Measurements from ENCODE around the gene NOL4L.

DNA sequence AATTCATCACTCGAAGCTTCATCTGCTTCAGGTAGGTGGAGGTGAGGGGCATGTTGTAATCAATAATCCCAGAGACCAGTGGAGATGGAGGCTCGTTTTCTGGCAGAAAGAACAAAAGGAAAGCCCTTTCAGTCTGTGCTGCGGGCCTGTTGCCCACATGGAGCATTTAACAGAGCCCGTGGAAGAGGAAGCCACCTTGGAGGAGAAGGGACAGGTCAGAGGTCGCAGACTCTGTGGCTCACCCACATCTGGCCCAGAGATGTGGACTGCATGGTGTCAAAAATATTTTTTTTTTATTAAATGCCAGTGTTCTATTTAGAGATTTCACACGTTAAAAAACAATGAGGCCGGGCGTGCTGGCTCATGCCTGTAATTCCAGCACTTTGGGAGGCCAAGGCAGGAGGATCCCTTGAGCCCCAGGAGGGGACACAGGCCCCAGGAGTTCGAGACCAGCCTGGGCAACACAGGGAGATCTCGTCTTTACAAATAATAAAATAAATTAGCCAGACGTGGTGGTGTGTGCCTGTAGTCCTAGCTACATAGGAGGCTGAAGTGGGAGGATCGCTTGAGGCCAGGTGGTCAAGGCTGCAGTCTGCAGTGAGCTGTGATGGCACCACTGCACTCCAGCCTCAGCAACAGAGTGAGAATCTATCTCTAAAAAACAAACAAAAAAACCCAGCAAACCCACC, 73.6 kb downstream of the NOL4L start:
- TF ChIP-seq, protein P1, sequence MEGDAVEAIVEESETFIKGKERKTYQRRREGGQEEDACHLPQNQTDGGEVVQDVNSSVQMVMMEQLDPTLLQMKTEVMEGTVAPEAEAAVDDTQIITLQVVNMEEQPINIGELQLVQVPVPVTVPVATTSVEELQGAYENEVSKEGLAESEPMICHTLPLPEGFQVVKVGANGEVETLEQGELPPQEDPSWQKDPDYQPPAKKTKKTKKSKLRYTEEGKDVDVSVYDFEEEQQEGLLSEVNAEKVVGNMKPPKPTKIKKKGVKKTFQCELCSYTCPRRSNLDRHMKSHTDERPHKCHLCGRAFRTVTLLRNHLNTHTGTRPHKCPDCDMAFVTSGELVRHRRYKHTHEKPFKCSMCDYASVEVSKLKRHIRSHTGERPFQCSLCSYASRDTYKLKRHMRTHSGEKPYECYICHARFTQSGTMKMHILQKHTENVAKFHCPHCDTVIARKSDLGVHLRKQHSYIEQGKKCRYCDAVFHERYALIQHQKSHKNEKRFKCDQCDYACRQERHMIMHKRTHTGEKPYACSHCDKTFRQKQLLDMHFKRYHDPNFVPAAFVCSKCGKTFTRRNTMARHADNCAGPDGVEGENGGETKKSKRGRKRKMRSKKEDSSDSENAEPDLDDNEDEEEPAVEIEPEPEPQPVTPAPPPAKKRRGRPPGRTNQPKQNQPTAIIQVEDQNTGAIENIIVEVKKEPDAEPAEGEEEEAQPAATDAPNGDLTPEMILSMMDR (IDR thresholded peaks at IDR 0.05; ENCODE audit: insufficient read depth, low read length) = no peak
- TF ChIP-seq, protein P2, sequence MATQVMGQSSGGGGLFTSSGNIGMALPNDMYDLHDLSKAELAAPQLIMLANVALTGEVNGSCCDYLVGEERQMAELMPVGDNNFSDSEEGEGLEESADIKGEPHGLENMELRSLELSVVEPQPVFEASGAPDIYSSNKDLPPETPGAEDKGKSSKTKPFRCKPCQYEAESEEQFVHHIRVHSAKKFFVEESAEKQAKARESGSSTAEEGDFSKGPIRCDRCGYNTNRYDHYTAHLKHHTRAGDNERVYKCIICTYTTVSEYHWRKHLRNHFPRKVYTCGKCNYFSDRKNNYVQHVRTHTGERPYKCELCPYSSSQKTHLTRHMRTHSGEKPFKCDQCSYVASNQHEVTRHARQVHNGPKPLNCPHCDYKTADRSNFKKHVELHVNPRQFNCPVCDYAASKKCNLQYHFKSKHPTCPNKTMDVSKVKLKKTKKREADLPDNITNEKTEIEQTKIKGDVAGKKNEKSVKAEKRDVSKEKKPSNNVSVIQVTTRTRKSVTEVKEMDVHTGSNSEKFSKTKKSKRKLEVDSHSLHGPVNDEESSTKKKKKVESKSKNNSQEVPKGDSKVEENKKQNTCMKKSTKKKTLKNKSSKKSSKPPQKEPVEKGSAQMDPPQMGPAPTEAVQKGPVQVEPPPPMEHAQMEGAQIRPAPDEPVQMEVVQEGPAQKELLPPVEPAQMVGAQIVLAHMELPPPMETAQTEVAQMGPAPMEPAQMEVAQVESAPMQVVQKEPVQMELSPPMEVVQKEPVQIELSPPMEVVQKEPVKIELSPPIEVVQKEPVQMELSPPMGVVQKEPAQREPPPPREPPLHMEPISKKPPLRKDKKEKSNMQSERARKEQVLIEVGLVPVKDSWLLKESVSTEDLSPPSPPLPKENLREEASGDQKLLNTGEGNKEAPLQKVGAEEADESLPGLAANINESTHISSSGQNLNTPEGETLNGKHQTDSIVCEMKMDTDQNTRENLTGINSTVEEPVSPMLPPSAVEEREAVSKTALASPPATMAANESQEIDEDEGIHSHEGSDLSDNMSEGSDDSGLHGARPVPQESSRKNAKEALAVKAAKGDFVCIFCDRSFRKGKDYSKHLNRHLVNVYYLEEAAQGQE (IDR thresholded peaks at IDR 0.05; ENCODE audit: insufficient replicate concordance, low read depth) = no peak
- TF ChIP-seq POLR2AphosphoS5 (IDR thresholded peaks at IDR 0.05; ENCODE audit: low read depth) (no peak), SPI1 (IDR thresholded peaks at IDR 0.05; ENCODE audit: borderline replicate concordance, low read depth) (no peak)

All from HL-60 (cell line).